MCF 10A (cell line): ENCODE data around the gene EMILIN2. TPM values are rescaled to one million over a fixed set of nuclear protein-coding genes. Genes with fewer than 3 reads are reported as not detected.
"Not testable (repeated sequence)": the region's sequence is repeated elsewhere in the genome, so short reads cannot be mapped to it uniquely, and the experiment has no call there.

Experiments
- BruUV-seq: library from RNA; stranded (reverse); fragments of 400-500 nt; replicated peaks from 2 replicates; lab custom pipeline; 2021; lab: Mats Ljungman, UMichigan
- CTCF ChIA-PET: fragments of 300-600 bp; sonication (Branson Sonifier 250); formaldehyde crosslinking; extraction: SDS; loops from one replicate; lab custom pipeline; 2021; ENCODE audit warnings: antibody characterized with exemption, inconsistent platforms; lab: Yijun Ruan, JAX
- POLR2A ChIA-PET: fragments of 300-600, 350-650 bp; sonication (Branson Sonifier 250); formaldehyde crosslinking; extraction: SDS; loops from one replicate; lab custom pipeline; 2020; ENCODE audit warnings: antibody characterized with exemption, inconsistent platforms; lab: Yijun Ruan, JAX
- DNase-seq: peaks from one replicate; pipeline ENCODE4 v3.0.0-alpha.2; 2018; ENCODE audit not compliant: unreplicated experiment
- H3K27ac Mint-ChIP-seq: one replicate; pipeline ENCODE4 v1.8.0; 2022; ENCODE audit warnings: mild to moderate bottlenecking, low read depth, mixed read lengths; ENCODE audit not compliant: unreplicated experiment
- H3K27me3 Mint-ChIP-seq: one replicate; pipeline ENCODE4 v1.8.0; 2022; ENCODE audit warnings: mixed read lengths; ENCODE audit not compliant: insufficient read depth, unreplicated experiment
- H3K36me3 Mint-ChIP-seq: one replicate; pipeline ENCODE4 v1.8.0; 2022; ENCODE audit warnings: mild to moderate bottlenecking, moderate library complexity, mixed read lengths; ENCODE audit not compliant: insufficient read depth, unreplicated experiment
- H3K4me1 Mint-ChIP-seq: one replicate; pipeline ENCODE4 v1.8.0; 2022; ENCODE audit warnings: mixed read lengths; ENCODE audit not compliant: insufficient read depth, unreplicated experiment
- H3K4me3 Mint-ChIP-seq: one replicate; pipeline ENCODE4 v1.8.0; 2022; ENCODE audit warnings: mild to moderate bottlenecking, moderate library complexity, mixed read lengths; ENCODE audit not compliant: unreplicated experiment
- H3K9me3 Mint-ChIP-seq: one replicate; pipeline ENCODE4 v1.8.0; 2022; ENCODE audit warnings: mixed read lengths; ENCODE audit not compliant: unreplicated experiment
- intact Hi-C: fragments of 100-400 bp; cut with micrococcal nuclease; formaldehyde crosslinking; loops from 2 replicates; pipeline ENCODE4 v1.14.1; 2022
- total RNA-seq: library from RNA; stranded (reverse); gene quantifications from 2 replicates; pipeline ENCODE4 v1.2.3, GENCODE V29; 2022
- TF ChIP-seq, protein P1 (sequence below): fragments of 200-600 bp; IDR thresholded peaks from one replicate; pipeline ENCODE4 v1.8.0; 2022; ENCODE audit warnings: antibody characterized with exemption, mild to moderate bottlenecking; ENCODE audit not compliant: unreplicated experiment

The EMILIN2 gene
- total RNA-seq, 1 experiment from 2014 or later = not detected

DNA sequence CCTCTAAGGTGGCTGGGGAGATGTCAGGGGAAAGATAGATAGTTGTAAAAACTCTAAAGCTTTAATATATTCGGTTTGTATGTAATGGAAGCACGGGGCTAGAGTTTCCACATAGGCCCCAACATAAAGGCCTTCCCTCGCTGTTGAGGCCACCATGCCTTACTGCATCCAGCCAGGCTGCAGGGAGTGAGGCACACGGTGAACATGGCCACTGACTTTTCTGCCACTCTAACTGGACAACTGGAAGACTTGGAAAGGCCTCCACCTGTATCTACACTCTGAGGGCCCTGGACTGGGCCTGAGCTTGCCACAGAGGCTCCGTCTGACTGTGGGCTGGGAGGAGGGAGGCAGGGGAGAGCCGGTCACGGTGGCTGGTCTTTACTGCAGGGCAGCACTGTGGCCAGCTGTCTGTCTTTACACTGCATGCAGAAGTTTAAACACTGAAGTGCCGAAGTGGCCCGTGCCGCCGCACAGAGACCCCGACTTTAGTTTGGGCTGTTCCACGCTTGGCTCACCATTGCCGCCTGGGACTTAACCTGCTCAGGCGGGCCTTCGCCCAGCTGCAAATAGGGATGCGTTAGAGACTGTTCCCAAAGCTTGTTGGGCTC is 66.7 kb downstream of the EMILIN2 start:
- Mint-ChIP-seq H3K27me3 (no peaks in the 10 kb centered on the region), H3K36me3 (peaks cover 12% of the 10 kb centered on the region), H3K27ac (no peak overlapping the region), H3K9me3 (no peaks in the 10 kb centered on the region), H3K4me3 (no peak overlapping the region), H3K4me1 (no peaks in the 10 kb centered on the region)
- intact Hi-C loops = no loop called here
- no TSS peak for BruUV-seq
- CTCF ChIA-PET = interaction anchor here (0.6 kb wide), 1 partner anchor 15 kb away, joined by 3 read pairs; no protein-coding TSS in a partner anchor
- TF ChIP-seq, protein P1, sequence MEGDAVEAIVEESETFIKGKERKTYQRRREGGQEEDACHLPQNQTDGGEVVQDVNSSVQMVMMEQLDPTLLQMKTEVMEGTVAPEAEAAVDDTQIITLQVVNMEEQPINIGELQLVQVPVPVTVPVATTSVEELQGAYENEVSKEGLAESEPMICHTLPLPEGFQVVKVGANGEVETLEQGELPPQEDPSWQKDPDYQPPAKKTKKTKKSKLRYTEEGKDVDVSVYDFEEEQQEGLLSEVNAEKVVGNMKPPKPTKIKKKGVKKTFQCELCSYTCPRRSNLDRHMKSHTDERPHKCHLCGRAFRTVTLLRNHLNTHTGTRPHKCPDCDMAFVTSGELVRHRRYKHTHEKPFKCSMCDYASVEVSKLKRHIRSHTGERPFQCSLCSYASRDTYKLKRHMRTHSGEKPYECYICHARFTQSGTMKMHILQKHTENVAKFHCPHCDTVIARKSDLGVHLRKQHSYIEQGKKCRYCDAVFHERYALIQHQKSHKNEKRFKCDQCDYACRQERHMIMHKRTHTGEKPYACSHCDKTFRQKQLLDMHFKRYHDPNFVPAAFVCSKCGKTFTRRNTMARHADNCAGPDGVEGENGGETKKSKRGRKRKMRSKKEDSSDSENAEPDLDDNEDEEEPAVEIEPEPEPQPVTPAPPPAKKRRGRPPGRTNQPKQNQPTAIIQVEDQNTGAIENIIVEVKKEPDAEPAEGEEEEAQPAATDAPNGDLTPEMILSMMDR = no peak
- POLR2A ChIA-PET = interaction anchor here (0.7 kb wide), 1 partner anchor 80 kb away, joined by 3 read pairs; no protein-coding TSS in a partner anchor
- DNase-seq = no peak

- Mint-ChIP-seq H3K4me3 (no peak overlapping the region), H3K27me3 (no peaks in the 10 kb centered on the region), H3K27ac (no peak overlapping the region), H3K36me3 (peaks cover 11% of the 10 kb centered on the region), H3K4me1 (no peaks in the 10 kb centered on the region), H3K9me3 (no peaks in the 10 kb centered on the region)
- intact Hi-C loops = no loop called here
- ChIA-PET CTCF (interaction anchor here (0.6 to 1.0 kb wide), 4 partner anchors 14 to 220 kb away, joined by 3 to 5 read pairs (median 3); no protein-coding TSS in a partner anchor), POLR2A (interaction anchor here (1.9 kb wide), 1 partner anchor 334 kb away, joined by 4 read pairs; the partner anchor contains the start of gene MYL12A)
- TF ChIP-seq, protein P1 = no peak
- DNase-seq = no peak
- no TSS peak for BruUV-seq
Measured at GRCh38 chr18:2914185-2914880, 67.5 kb downstream of the EMILIN2 start.

DNA sequence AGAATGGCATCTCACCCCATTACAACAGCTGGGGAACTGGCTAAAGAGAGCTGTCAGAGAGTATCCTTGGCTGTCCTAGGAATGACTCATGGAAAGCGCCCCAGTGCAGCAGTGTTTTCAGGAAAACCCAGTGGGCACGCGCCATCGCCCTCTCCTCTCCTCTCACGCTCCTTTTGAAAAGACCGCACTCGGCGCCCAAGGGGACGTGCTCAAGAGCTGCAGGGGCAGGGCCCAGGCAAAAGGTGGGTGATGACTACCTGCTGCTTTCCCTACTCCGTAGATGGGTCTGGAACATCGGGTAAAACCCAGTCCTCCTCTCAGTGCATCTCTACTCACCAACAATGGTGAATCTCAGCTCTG is 68.1 kb downstream of the EMILIN2 start:
- H3K36me3 Mint-ChIP-seq = peaks cover 5% of the 10 kb centered on the region
- no peaks in the 10 kb centered on the region for H3K4me1 Mint-ChIP-seq
- H3K9me3 Mint-ChIP-seq = no peaks in the 10 kb centered on the region
- BruUV-seq = no TSS peak
- H3K27ac Mint-ChIP-seq = no peak overlapping the region
- no peak overlapping the region for H3K4me3 Mint-ChIP-seq
- ChIA-PET CTCF (interaction anchor here (0.9 to 1.0 kb wide), 2 partner anchors 22 to 33 kb away, joined by 3 read pairs; no protein-coding TSS in a partner anchor), POLR2A (interaction anchor here (1.9 kb wide), 1 partner anchor 333 kb away, joined by 4 read pairs; the partner anchor contains the start of gene MYL12A)
- TF ChIP-seq, protein P1 = no peak
- no peak for DNase-seq
- intact Hi-C loops = no loop called here
- H3K27me3 Mint-ChIP-seq = no peaks in the 10 kb centered on the region

- BruUV-seq, H3K36me3 Mint-ChIP-seq, H3K4me1 Mint-ChIP-seq, H3K4me3 Mint-ChIP-seq, H3K9me3 Mint-ChIP-seq, H3K27ac Mint-ChIP-seq, intact Hi-C loops, DNase-seq, H3K27me3 Mint-ChIP-seq: not testable (repeated sequence)
- ChIA-PET CTCF (interaction anchor here (0.9 to 1.1 kb wide), 3 partner anchors 21 to 331 kb away, joined by 3 to 4 read pairs (median 3); no protein-coding TSS in a partner anchor), POLR2A (interaction anchor here (0.6 to 1.9 kb wide), 2 partner anchors 333 to 1411 kb away, joined by 3 to 4 read pairs; partner anchors contain the start of gene MYL12A)
Measured at GRCh38 chr18:2915486-2915885, 68.7 kb downstream of the EMILIN2 start.
